Spleen (tissue), 11 donors: ENCODE data around the gene EFCAB11. TPM values are rescaled to one million over a fixed set of nuclear protein-coding genes. Genes with fewer than 3 reads are reported as not detected.

Experiments used
- DNase-seq: peaks from one replicate; pipeline ENCODE4 v3.0.0-alpha.2; 2020
- H3K27ac ChIP-seq, 8 donors: fragments of 200-600 bp; sonication (generic) in 7 of 8; 1 replicate in 4 of 8; 2 replicates in 4 of 8; pipeline versions ENCODE4 v1.5.0 to v1.8.0; 2016 to 2021; ENCODE audit warnings: inconsistent platforms in 4 of 8, mild to moderate bottlenecking in 4 of 8, moderate library complexity in 1 of 8
- H3K27me3 ChIP-seq, 7 donors: fragments of 200-600 bp; sonication (generic) in 6 of 7; replicated peaks in 1 of 7; 1 replicate in 4 of 7; 2 replicates in 3 of 7; pipeline versions ENCODE4 v1.5.0 to v1.8.0; 2016 to 2021; ENCODE audit warnings: inconsistent platforms in 3 of 7, mild to moderate bottlenecking in 1 of 7
- H3K36me3 ChIP-seq, 6 donors: fragments of 200-600 bp; sonication (generic) in 5 of 6; 1 replicate in 4 of 6; 2 replicates in 2 of 6; pipeline versions ENCODE4 v1.5.0 to v1.8.0; 2016 to 2021; ENCODE audit warnings: inconsistent platforms in 2 of 6
- H3K4me1 ChIP-seq, 6 donors: fragments of 200-600 bp; sonication (generic) in 5 of 6; 1 replicate in 3 of 6; 2 replicates in 3 of 6; pipeline versions ENCODE4 v1.5.0 to v1.8.0; 2016 to 2021; ENCODE audit warnings: inconsistent platforms in 3 of 6
- H3K4me3 ChIP-seq, 8 donors: fragments of 200-600 bp; sonication (generic) in 7 of 8; 1 replicate in 4 of 8; 2 replicates in 4 of 8; pipeline versions ENCODE4 v1.5.0 to v1.8.0; 2016 to 2021; ENCODE audit warnings: inconsistent platforms in 4 of 8, mild to moderate bottlenecking in 4 of 8, moderate library complexity in 2 of 8
- H3K9me3 ChIP-seq, 8 donors: fragments of 200-600 bp; sonication (generic) in 7 of 8; 1 replicate in 4 of 8; 2 replicates in 4 of 8; pipeline versions ENCODE4 v1.5.0 to v1.8.0; 2016 to 2021; ENCODE audit warnings: inconsistent platforms in 4 of 8
- CTCF ChIP-seq, 11 experiments: fragments of 200-600 bp in 7 of 11; fragments of 450-650 bp in 4 of 11; sonication (generic) in 4 of 11; IDR thresholded peaks in 8 of 11; conservative IDR thresholded peaks in 3 of 11; 1 replicate in 7 of 11; 2 replicates in 4 of 11; pipeline versions ENCODE4 v1.4.0 to v1.8.0; 2016 to 2021; ENCODE audit warnings: antibody characterized with exemption in 11 of 11, inconsistent platforms in 4 of 11, mild to moderate bottlenecking in 1 of 11
- POLR2A ChIP-seq, 3 donors: fragments of 450-650 bp; IDR thresholded peaks; one replicate each; pipeline ENCODE4 v1.5.1; 2017; ENCODE audit warnings: antibody characterized with exemption in 3 of 3, mild to moderate bottlenecking in 1 of 3
- POLR2AphosphoS5 ChIP-seq, 3 donors: sonication (generic); formaldehyde crosslinking; IDR thresholded peaks; one replicate each; pipeline ENCODE4 v1.5.1; 2017; ENCODE audit warnings: antibody characterized with exemption in 3 of 3
- WGBS, 5 donors: extraction: QIAGEN DNeasy Blood & Tissue Kit in 3 of 5; methylation state at CpG; one replicate each; pipeline versions ENCODE4 v1.1.5 to v1.1.7; 2013 to 2018; 5-methylcytosine and 5-hydroxymethylcytosine counted together
- intact Hi-C: fragments of 100-400 bp; cut with DNase I; formaldehyde crosslinking; loops from one replicate; pipeline ENCODE4 v1.15.0; 2023; ENCODE audit warnings: low total_unique reads
- polyA plus RNA-seq, 3 donors: library from polyadenylated mRNA; stranded (reverse); fragments of 200-250 nt; gene quantifications; one replicate each; pipeline ENCODE4 v1.2.1, GENCODE V29; 2013
- total RNA-seq, 7 donors: library from RNA; depleted of rRNA in 3 of 7; stranded (reverse); fragments of >200 nt in 3 of 7; fragmentation: NEBNext Ultra II Directional in 4 of 7; extraction: Animal tissue kit (Norgen Biotek cat#: 25700) in 4 of 7; gene quantifications; one replicate each; pipeline versions ENCODE4 v1.1.0 to v1.2.1, GENCODE V29; 2016 to 2021
- donor health status: healthy with polysubstance abuse.
- donor health status: DM: no; HTN: no; CAD: no; lungs with moderate emphysema.
- donor health status: DM: no; HTN: no; CAD: no.
- donor health status: Bipolar disorder and iron deficiency.
- donor health status: healthy.
- donor health status: DM: no; HTN: no; CAD: no.
- donor health status: DM: yes; HTN: yes; CAD: no.

Gene EFCAB11
- total and polyA plus RNA-seq, 10 donors: 2.5 to 13.7 (median 7.4) TPM

DNA sequence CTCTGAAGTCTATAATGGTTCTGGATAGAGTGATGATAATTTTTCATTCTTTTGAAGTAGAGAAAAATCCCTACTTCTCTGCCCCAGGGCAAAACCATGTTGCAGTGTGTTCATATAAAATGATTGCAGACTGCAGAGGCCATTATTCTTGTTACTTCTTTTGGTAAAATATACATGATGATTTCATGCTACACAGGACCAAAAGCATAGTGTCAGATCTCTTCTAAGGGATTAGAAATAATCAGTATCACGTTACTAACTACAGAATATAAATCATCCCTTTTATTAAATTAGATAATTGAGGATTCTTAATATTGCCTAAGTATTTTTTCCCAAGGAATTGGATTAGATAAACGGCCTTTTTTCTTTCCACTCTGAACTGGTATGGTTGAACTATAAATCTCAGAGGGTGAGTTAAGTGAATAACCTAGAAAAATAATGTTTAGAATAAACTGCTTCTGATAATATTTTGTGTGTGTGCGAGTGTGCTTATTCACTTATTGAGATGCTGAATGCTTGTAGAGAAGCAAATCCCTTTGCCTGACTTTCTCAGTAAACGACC is 156.2 kb downstream of the EFCAB11 start:
- TF ChIP-seq POLR2A (IDR thresholded peaks at IDR 0.05): no peak
- TF ChIP-seq POLR2AphosphoS5 (IDR thresholded peaks at IDR 0.05): no peak
- no peak for TF ChIP-seq CTCF (IDR thresholded peaks at IDR 0.05 in 8 of 11, conservative IDR thresholded peaks at IDR 0.05 in 3 of 11)
- WGBS, 5 donors: 86 to 91% (median 89%) methylated on average over 4 of the region's 4 CpGs
- Histone ChIP-seq H3K27ac (no peak overlapping the region), H3K4me1 (peaks cover 0 to 10% (median 0%) of the 10 kb centered on the region in 6 donors), H3K36me3 (no peaks in the 10 kb centered on the region), H3K4me3 (no peak overlapping the region), H3K27me3 (no peaks in the 10 kb centered on the region), H3K9me3 (no peaks in the 10 kb centered on the region)
- intact Hi-C loops: no loop called here
- no peak for DNase-seq

DNA sequence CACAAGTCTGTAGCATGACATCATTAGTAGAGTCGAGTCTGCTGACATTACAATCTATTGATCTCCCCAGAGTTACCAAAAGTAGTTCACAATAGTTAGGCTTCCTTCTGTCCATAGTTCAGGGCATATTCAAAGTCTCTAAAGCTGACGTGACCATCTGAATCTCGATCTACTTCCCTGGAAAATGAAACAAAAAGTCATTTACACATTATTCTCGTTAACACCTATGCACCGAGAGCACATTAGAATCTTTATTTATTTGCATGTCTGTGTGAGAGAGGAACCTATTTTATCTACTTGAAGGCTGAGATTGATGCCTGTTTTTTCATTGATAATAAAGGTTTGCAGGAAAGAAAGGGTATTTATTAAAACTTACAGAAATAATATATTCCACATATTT is 157.4 kb downstream of the EFCAB11 start:
- peaks cover 0 to 13% (median 0%) of the 10 kb centered on the region in 6 donors for H3K4me1 ChIP-seq
- intact Hi-C loops: no loop called here
- TF ChIP-seq POLR2AphosphoS5 (IDR thresholded peaks at IDR 0.05): no peak
- TF ChIP-seq CTCF (IDR thresholded peaks at IDR 0.05 in 8 of 11, conservative IDR thresholded peaks at IDR 0.05 in 3 of 11): no peak
- no peak for TF ChIP-seq POLR2A (IDR thresholded peaks at IDR 0.05)
- DNase-seq: no peak
- no peaks in the 10 kb centered on the region for H3K36me3 ChIP-seq
- H3K9me3 ChIP-seq: no peaks in the 10 kb centered on the region
- H3K27ac ChIP-seq: no peak overlapping the region
- 66 to 86% (median 69%) methylated on average over 5 of the region's 5 CpGs for WGBS, 5 donors
- no peaks in the 10 kb centered on the region for H3K27me3 ChIP-seq
- no peak overlapping the region for H3K4me3 ChIP-seq

GRCh38 chr14:89794096-89794495 is 160.4 kb downstream of the EFCAB11 start:
- intact Hi-C loops: no loop called here
- Histone ChIP-seq H3K4me3 (no peak overlapping the region), H3K4me1 (peaks cover 0 to 13% (median 0%) of the 10 kb centered on the region in 6 donors), H3K27me3 (no peaks in the 10 kb centered on the region), H3K9me3 (no peaks in the 10 kb centered on the region), H3K27ac (peak overlapping the region in 4 of 8 donors; percentile 7 to 31 (median 18)), H3K36me3 (no peaks in the 10 kb centered on the region)
- 39 to 54% (median 47%) methylated on average over 3 of the region's 3 CpGs for WGBS, 5 donors
- no peak for DNase-seq
- peak in 1 of 3 donors; percentile 36 for TF ChIP-seq POLR2AphosphoS5 (IDR thresholded peaks at IDR 0.05)
- no peak for TF ChIP-seq POLR2A (IDR thresholded peaks at IDR 0.05)

DNA sequence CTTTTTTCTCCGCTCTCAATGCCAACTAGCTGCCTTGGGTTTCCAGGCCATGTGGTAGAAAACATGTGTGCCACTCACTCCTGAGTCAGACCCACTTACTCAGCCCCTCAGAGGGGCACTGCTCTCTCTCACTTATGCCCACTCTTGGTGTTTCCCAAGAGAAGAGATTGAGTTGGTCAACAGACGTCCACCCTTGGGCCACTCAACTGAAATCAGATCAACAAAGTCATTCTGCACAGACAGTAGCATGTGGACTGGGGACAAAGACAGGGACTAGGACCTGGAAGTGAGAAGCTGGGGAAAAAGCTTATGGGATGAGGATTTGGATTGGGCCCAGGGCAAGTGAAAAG is 161.2 kb downstream of the EFCAB11 start:
- WGBS, 5 donors: 87 to 94% (median 92%) methylated on average over 2 of the region's 2 CpGs
- H3K9me3 ChIP-seq: no peaks in the 10 kb centered on the region
- H3K27me3 ChIP-seq: no peaks in the 10 kb centered on the region
- H3K4me1 ChIP-seq: peaks cover 0 to 13% (median 0%) of the 10 kb centered on the region in 6 donors
- no peaks in the 10 kb centered on the region for H3K36me3 ChIP-seq
- TF ChIP-seq POLR2AphosphoS5 (IDR thresholded peaks at IDR 0.05) (no peak), POLR2A (IDR thresholded peaks at IDR 0.05) (no peak), CTCF (IDR thresholded peaks at IDR 0.05 in 8 of 11, conservative IDR thresholded peaks at IDR 0.05 in 3 of 11) (no peak)
- DNase-seq: no peak
- intact Hi-C loops: no loop called here
- H3K4me3 ChIP-seq: no peak overlapping the region
- peak overlapping the region in 2 of 8 donors; percentile 18 to 31 for H3K27ac ChIP-seq
